Stimulated activated naive CD8-positive, alpha-beta T cell treated with anti-CD3 and anti-CD28 coated beads, Interleukin-15, Interleukin-2, amounts not matched to agents 100 ng/mL and 50 ng/mL, for 24 hours (primary cell): ENCODE measurements around the gene MIEF2.
"Not testable (repeated sequence)": the region's sequence is repeated elsewhere in the genome, so short reads cannot be mapped to it uniquely, and the experiment has no call there.

Source experiments
- H3K27ac Mint-ChIP-seq: one replicate; pipeline ENCODE4 v1.8.0; 2021; ENCODE audit warnings: mild to moderate bottlenecking, mixed read lengths
- H3K27me3 Mint-ChIP-seq: one replicate; pipeline ENCODE4 v1.8.0; 2021; ENCODE audit warnings: mixed read lengths
- H3K36me3 Mint-ChIP-seq: one replicate; pipeline ENCODE4 v1.8.0; 2021; ENCODE audit warnings: low read depth, mixed read lengths
- H3K4me1 Mint-ChIP-seq: one replicate; pipeline ENCODE4 v1.8.0; 2021; ENCODE audit warnings: low read depth, mixed read lengths
- H3K4me3 Mint-ChIP-seq: one replicate; pipeline ENCODE4 v1.8.0; 2021; ENCODE audit warnings: mild to moderate bottlenecking, mixed read lengths
- H3K9me3 Mint-ChIP-seq: one replicate; pipeline ENCODE4 v1.8.0; 2021; ENCODE audit warnings: mixed read lengths

MIEF2 gene

GRCh38 chr17:18280766-18281371 lies 20.4 kb downstream of the MIEF2 start:
- Mint-ChIP-seq H3K27me3 (no peaks in the 10 kb centered on the region), H3K9me3 (no peaks in the 10 kb centered on the region), H3K4me3 (no peak overlapping the region), H3K4me1 (no peaks in the 10 kb centered on the region), H3K27ac (no peak overlapping the region), H3K36me3 (peaks cover 67% of the 10 kb centered on the region)

- Mint-ChIP-seq H3K27ac (no peak overlapping the region), H3K27me3 (no peaks in the 10 kb centered on the region), H3K36me3 (peaks cover 64% of the 10 kb centered on the region), H3K9me3 (no peaks in the 10 kb centered on the region), H3K4me1 (no peaks in the 10 kb centered on the region), H3K4me3 (no peak overlapping the region)
Observed at GRCh38 chr17:18281788-18282187, 21.3 kb downstream of the MIEF2 start.

GRCh38 chr17:18285296-18285695 lies 24.8 kb downstream of the MIEF2 start:
- Mint-ChIP-seq H3K27me3 (no peaks in the 10 kb centered on the region), H3K27ac (no peak overlapping the region), H3K36me3 (peaks cover 79% of the 10 kb centered on the region), H3K4me3 (no peak overlapping the region), H3K4me1 (no peaks in the 10 kb centered on the region), H3K9me3 (no peaks in the 10 kb centered on the region)

- Mint-ChIP-seq H3K27ac (no peak overlapping the region), H3K9me3 (no peaks in the 10 kb centered on the region), H3K36me3 (peaks cover 71% of the 10 kb centered on the region), H3K27me3 (no peaks in the 10 kb centered on the region), H3K4me3 (no peak overlapping the region), H3K4me1 (no peaks in the 10 kb centered on the region)
Observed at GRCh38 chr17:18291718-18292540, 31.5 kb downstream of the MIEF2 start.

- H3K36me3 Mint-ChIP-seq: peaks cover 56% of the 10 kb centered on the region
- not testable (repeated sequence) for H3K27me3 Mint-ChIP-seq, H3K4me3 Mint-ChIP-seq, H3K9me3 Mint-ChIP-seq, H3K27ac Mint-ChIP-seq, H3K4me1 Mint-ChIP-seq
Observed at GRCh38 chr17:18298061-18298460, 37.6 kb downstream of the MIEF2 start.

- H3K4me1 Mint-ChIP-seq: no peaks in the 10 kb centered on the region
- H3K27ac Mint-ChIP-seq: no peak overlapping the region
- H3K4me3 Mint-ChIP-seq: no peak overlapping the region
- no peaks in the 10 kb centered on the region for H3K27me3 Mint-ChIP-seq
- H3K36me3 Mint-ChIP-seq: peaks cover 60% of the 10 kb centered on the region
- no peaks in the 10 kb centered on the region for H3K9me3 Mint-ChIP-seq
Observed at GRCh38 chr17:18300725-18301480, 40.4 kb downstream of the MIEF2 start.

GRCh38 chr17:18303206-18303605 lies 42.7 kb downstream of the MIEF2 start:
- H3K4me3 Mint-ChIP-seq, H3K27me3 Mint-ChIP-seq, H3K27ac Mint-ChIP-seq, H3K9me3 Mint-ChIP-seq, H3K4me1 Mint-ChIP-seq: not testable (repeated sequence)
- H3K36me3 Mint-ChIP-seq: peaks cover 62% of the 10 kb centered on the region

GRCh38 chr17:18309202-18309601 lies 48.7 kb downstream of the MIEF2 start:
- peaks cover 35% of the 10 kb centered on the region for H3K4me1 Mint-ChIP-seq
- peaks cover 64% of the 10 kb centered on the region for H3K36me3 Mint-ChIP-seq
- no peak overlapping the region for H3K27ac Mint-ChIP-seq
- H3K4me3 Mint-ChIP-seq: no peak overlapping the region
- no peaks in the 10 kb centered on the region for H3K27me3 Mint-ChIP-seq
- H3K9me3 Mint-ChIP-seq: no peaks in the 10 kb centered on the region

GRCh38 chr17:18314059-18314730 lies 53.7 kb downstream of the MIEF2 start:
- H3K9me3 Mint-ChIP-seq: no peaks in the 10 kb centered on the region
- H3K4me3 Mint-ChIP-seq: peak overlapping the region; percentile 99
- no peaks in the 10 kb centered on the region for H3K27me3 Mint-ChIP-seq
- peak overlapping the region; percentile 98 for H3K27ac Mint-ChIP-seq
- peaks cover 73% of the 10 kb centered on the region for H3K4me1 Mint-ChIP-seq
- peaks cover 53% of the 10 kb centered on the region for H3K36me3 Mint-ChIP-seq

- Mint-ChIP-seq H3K27ac (peak within 1 kb of the TSS; percentile 98), H3K9me3 (no peaks in the 10 kb centered on the region), H3K4me1 (peaks cover 80% of the 10 kb centered on the region), H3K36me3 (peaks cover 57% of the 10 kb centered on the region), H3K4me3 (peak within 1 kb of the TSS; percentile 99), H3K27me3 (no peaks in the 10 kb centered on the region)
Observed at GRCh38 chr17:18314731-18315561, 54.5 kb downstream of the MIEF2 start, which contains the start of the genes SMCR8 and TOP3A. TSS of gene SMCR8 (plus strand) at chr17:18315293. CDS start at chr17:18315790, 497 bp downstream. TSS of gene TOP3A (minus strand) at chr17:18314994. CDS start at chr17:18314778, 216 bp downstream.

- no peaks in the 10 kb centered on the region for H3K27me3 Mint-ChIP-seq
- no peaks in the 10 kb centered on the region for H3K9me3 Mint-ChIP-seq
- H3K4me1 Mint-ChIP-seq: peaks cover 81% of the 10 kb centered on the region
- peak overlapping the region; percentile 98 for H3K27ac Mint-ChIP-seq
- H3K36me3 Mint-ChIP-seq: peaks cover 51% of the 10 kb centered on the region
- H3K4me3 Mint-ChIP-seq: peak overlapping the region; percentile 99
Observed at GRCh38 chr17:18315562-18315922, 55.1 kb downstream of the MIEF2 start.

GRCh38 chr17:18315961-18316360 lies 55.5 kb downstream of the MIEF2 start:
- peaks cover 82% of the 10 kb centered on the region for H3K4me1 Mint-ChIP-seq
- peak overlapping the region; percentile 98 for H3K27ac Mint-ChIP-seq
- H3K36me3 Mint-ChIP-seq: peaks cover 48% of the 10 kb centered on the region
- H3K27me3 Mint-ChIP-seq: no peaks in the 10 kb centered on the region
- peak overlapping the region; percentile 99 for H3K4me3 Mint-ChIP-seq
- no peaks in the 10 kb centered on the region for H3K9me3 Mint-ChIP-seq
